Mesodermal cell (in vitro differentiated cells): ENCODE results near the gene CHD1. TPM values are rescaled to one million over a fixed set of nuclear protein-coding genes. Genes with fewer than 3 reads are reported as not detected.
A peak's percentile ranks its signal among the peaks of the same experiment; 100 is the strongest.

Source experiments
- H3K27ac ChIP-seq: 2 replicates; pipeline ENCODE4 v1.7.0; 2013; ENCODE audit warnings: mild to moderate bottlenecking, low read depth, low read length, moderate library complexity; ENCODE audit not compliant: severe bottlenecking
- H3K36me3 ChIP-seq: 2 replicates; pipeline ENCODE4 v1.7.1; 2013; ENCODE audit warnings: mild to moderate bottlenecking, low read length, moderate library complexity; ENCODE audit not compliant: control insufficient read depth, insufficient read depth
- H3K4me1 ChIP-seq: one replicate; pipeline ENCODE4 v1.7.1; 2013; ENCODE audit warnings: mild to moderate bottlenecking, low read length; ENCODE audit not compliant: insufficient read depth, control insufficient read depth, poor library complexity, severe bottlenecking
- H3K4me3 ChIP-seq: 2 replicates; pipeline ENCODE4 v1.7.0; 2013; ENCODE audit warnings: low read length, control low read depth, mild to moderate bottlenecking; ENCODE audit not compliant: insufficient read depth, poor library complexity, severe bottlenecking; ENCODE audit errors: extremely low read depth
- H3K9me3 ChIP-seq: 2 replicates; pipeline ENCODE4 v1.7.1; 2013; ENCODE audit warnings: mild to moderate bottlenecking, low read length, moderate library complexity; ENCODE audit not compliant: control insufficient read depth
- WGBS, 2 experiments: methylation state at CpG; one replicate each; pipeline ENCODE4 v1.1.5; 2013; ENCODE audit warnings: missing lambda C conversion rate in 2 of 2; ENCODE audit not compliant: insufficient coverage in 2 of 2; 5-methylcytosine and 5-hydroxymethylcytosine counted together
- polyA plus RNA-seq, 2 experiments: library from polyadenylated mRNA; stranded (reverse); fragments of 50-300 nt; gene quantifications; one replicate each; pipeline ENCODE4 v1.2.3, GENCODE V29; 2013

CHD1 gene
- polyA plus RNA-seq (2013, experiment 1 of 2) = 45.0 TPM
- polyA plus RNA-seq (2013, experiment 2 of 2) = 48.0 TPM

GRCh38 chr5:98928873-98929709 is at the start of gene CHD1:
CHD1 (minus strand) TSS chr5:98929007; CDS start chr5:98926386, 2,621 bp downstream.
- 0 to 1% methylated on average over 76 to 78 of the region's 101 CpGs for WGBS, 2 experiments

GRCh38 chr5:98978528-98978927 is 49.7 kb upstream of the CHD1 start:
- no CpG with 5 or more reads among the region's 1 CpG for WGBS, 2 experiments
- Histone ChIP-seq H3K4me3 (no peak overlapping the region), H3K36me3 (no peaks in the 10 kb centered on the region), H3K9me3 (no peaks in the 10 kb centered on the region), H3K27ac (no peak overlapping the region), H3K4me1 (peaks cover 3% of the 10 kb centered on the region)

More at GRCh38 chr5:98928873-98929709, at the start of gene CHD1:
- peaks cover 10% of the 10 kb centered on the region for H3K4me1 ChIP-seq
- H3K9me3 ChIP-seq = no peaks in the 10 kb centered on the region
- peaks cover 15% of the 10 kb centered on the region for H3K36me3 ChIP-seq
- H3K27ac ChIP-seq = peak within 1 kb of the TSS; percentile 99
- H3K4me3 ChIP-seq = peak within 1 kb of the TSS; percentile 89

- Histone ChIP-seq H3K27ac (no peak overlapping the region), H3K9me3 (no peaks in the 10 kb centered on the region), H3K36me3 (no peaks in the 10 kb centered on the region), H3K4me1 (no peaks in the 10 kb centered on the region), H3K4me3 (no peak overlapping the region)
- WGBS, 2 experiments = 86 to 100% methylated on average over 1 of the region's 1 CpG
Measured at GRCh38 chr5:98977723-98978122, 48.9 kb upstream of the CHD1 start.

- 83 to 96% methylated on average over 2 to 4 of the region's 4 CpGs for WGBS, 2 experiments
- H3K4me1 ChIP-seq = no peaks in the 10 kb centered on the region
Measured at GRCh38 chr5:98975682-98976407, 47.0 kb upstream of the CHD1 start.

GRCh38 chr5:98975223-98975622 is 46.4 kb upstream of the CHD1 start:
- Histone ChIP-seq H3K4me1 (no peaks in the 10 kb centered on the region), H3K9me3 (no peaks in the 10 kb centered on the region), H3K36me3 (no peaks in the 10 kb centered on the region), H3K27ac (no peak overlapping the region), H3K4me3 (no peak overlapping the region)
- WGBS, 2 experiments = 100% methylated on average over 1 to 2 of the region's 2 CpGs

More at GRCh38 chr5:98975682-98976407, 47.0 kb upstream of the CHD1 start:
- no peaks in the 10 kb centered on the region for H3K36me3 ChIP-seq
- H3K27ac ChIP-seq = no peak overlapping the region
- no peaks in the 10 kb centered on the region for H3K9me3 ChIP-seq
- no peak overlapping the region for H3K4me3 ChIP-seq

- no peaks in the 10 kb centered on the region for H3K36me3 ChIP-seq
- 83% methylated on average over 3 of the region's 4 CpGs; no CpG with 5 or more reads in 1 of the 2 experiments for WGBS, 2 experiments
- peaks cover 4% of the 10 kb centered on the region for H3K9me3 ChIP-seq
- no peaks in the 10 kb centered on the region for H3K4me1 ChIP-seq
- no peak overlapping the region for H3K27ac ChIP-seq
- H3K4me3 ChIP-seq = no peak overlapping the region
Measured at GRCh38 chr5:98969400-98969799, 40.6 kb upstream of the CHD1 start.

GRCh38 chr5:98968056-98968564 is 39.3 kb upstream of the CHD1 start:
- Histone ChIP-seq H3K36me3 (no peaks in the 10 kb centered on the region), H3K27ac (no peak overlapping the region), H3K4me3 (no peak overlapping the region), H3K4me1 (peaks cover 7% of the 10 kb centered on the region), H3K9me3 (peaks cover 4% of the 10 kb centered on the region)
- WGBS, 2 experiments = 85 to 100% methylated on average over 1 to 4 of the region's 4 CpGs

- 73 to 100% methylated on average over 2 of the region's 4 CpGs for WGBS, 2 experiments
- peaks cover 7% of the 10 kb centered on the region for H3K4me1 ChIP-seq
- no peak overlapping the region for H3K4me3 ChIP-seq
Measured at GRCh38 chr5:98965226-98965625, 36.4 kb upstream of the CHD1 start.

GRCh38 chr5:98964621-98965020 is 35.8 kb upstream of the CHD1 start:
- H3K9me3 ChIP-seq = peaks cover 4% of the 10 kb centered on the region
- no peak overlapping the region for H3K27ac ChIP-seq
- H3K4me3 ChIP-seq = no peak overlapping the region
- H3K36me3 ChIP-seq = no peaks in the 10 kb centered on the region
- H3K4me1 ChIP-seq = peaks cover 7% of the 10 kb centered on the region

More at GRCh38 chr5:98965226-98965625, 36.4 kb upstream of the CHD1 start:
- H3K27ac ChIP-seq = no peak overlapping the region
- peaks cover 4% of the 10 kb centered on the region for H3K9me3 ChIP-seq
- H3K36me3 ChIP-seq = no peaks in the 10 kb centered on the region

GRCh38 chr5:98963019-98963418 is 34.2 kb upstream of the CHD1 start:
- no peak overlapping the region for H3K4me3 ChIP-seq

More at GRCh38 chr5:98963019-98963418, 34.2 kb upstream of the CHD1 start:
- WGBS, 2 experiments = 30 to 36% methylated on average over 2 of the region's 3 CpGs
- Histone ChIP-seq H3K4me1 (peaks cover 7% of the 10 kb centered on the region), H3K36me3 (no peaks in the 10 kb centered on the region), H3K9me3 (peaks cover 4% of the 10 kb centered on the region), H3K27ac (no peak overlapping the region)
